CD14-positive monocyte (primary cell): ENCODE data around the gene USB1. TPM values are rescaled to one million over a fixed set of nuclear protein-coding genes. Genes with fewer than 3 reads are reported as not detected.

Experiments
- DNase-seq, 3 donors: peaks; one replicate each; pipeline ENCODE4 v3.0.0-alpha.2; 2011 to 2022
- H2AFZ ChIP-seq: 2 replicates; pipeline ENCODE4 v1.6.0; 2012; ENCODE audit warnings: mild to moderate bottlenecking, low read depth, low read length, inconsistent platforms; ENCODE audit not compliant: insufficient read depth, poor library complexity, severe bottlenecking
- H3K27ac ChIP-seq, 2 donors: 1 replicate in 1 of 2; 2 replicates in 1 of 2; pipeline ENCODE4 v1.5.1; 2012 to 2013; ENCODE audit warnings: low read length in 2 of 2, control low read depth in 1 of 2, inconsistent platforms in 1 of 2, low read depth in 1 of 2, mild to moderate bottlenecking in 1 of 2
- H3K27me3 ChIP-seq, 2 donors: one replicate each; pipeline versions ENCODE4 v1.6.0 to v1.6.1; 2011 to 2013; ENCODE audit warnings: low read length in 2 of 2; ENCODE audit not compliant: control insufficient read depth in 2 of 2, insufficient read depth in 2 of 2
- H3K36me3 ChIP-seq, 2 donors: replicated peaks in 1 of 2; 1 replicate in 1 of 2; 2 replicates in 1 of 2; pipeline versions ENCODE4 v1.5.1 to v1.6.1; 2012 to 2013; ENCODE audit warnings: low read length in 2 of 2, control low read depth in 1 of 2, inconsistent platforms in 1 of 2, mild to moderate bottlenecking in 1 of 2; ENCODE audit not compliant: insufficient read depth in 2 of 2, control insufficient read depth in 1 of 2
- H3K4me1 ChIP-seq, 2 donors: 1 replicate in 1 of 2; 2 replicates in 1 of 2; pipeline versions ENCODE4 v1.5.1 to v1.6.1; 2012 to 2013; ENCODE audit warnings: low read length in 2 of 2, control low read depth in 1 of 2, inconsistent platforms in 1 of 2, mild to moderate bottlenecking in 1 of 2, moderate library complexity in 1 of 2; ENCODE audit not compliant: insufficient read depth in 2 of 2, control insufficient read depth in 1 of 2
- H3K4me2 ChIP-seq: replicated peaks from 2 replicates; pipeline ENCODE3; 2012; ENCODE audit warnings: low read length, moderate library complexity, mild to moderate bottlenecking; ENCODE audit not compliant: poor library complexity, severe bottlenecking; ENCODE audit errors: extremely low read depth
- H3K4me3 ChIP-seq, 3 experiments: fragments of 200-600 bp in 1 of 3; sonication (generic) in 1 of 3; replicated peaks in 1 of 3; 1 replicate in 2 of 3; 2 replicates in 1 of 3; pipeline ENCODE4 v1.5.1; 2011 to 2013; ENCODE audit warnings: low read length in 3 of 3, mild to moderate bottlenecking in 3 of 3, control low read depth in 2 of 3, low read depth in 2 of 3, inconsistent platforms in 1 of 3, moderate library complexity in 1 of 3
- H3K79me2 ChIP-seq: 2 replicates; pipeline ENCODE4 v1.6.0; 2012; ENCODE audit warnings: mild to moderate bottlenecking, control low read depth, inconsistent platforms, low read length, moderate library complexity; ENCODE audit not compliant: insufficient read depth
- H3K9ac ChIP-seq: 2 replicates; pipeline ENCODE4 v1.6.0; 2017; ENCODE audit warnings: low read length, mild to moderate bottlenecking; ENCODE audit not compliant: insufficient read depth, poor library complexity, severe bottlenecking
- H3K9me3 ChIP-seq, 2 donors: replicated peaks in 1 of 2; 1 replicate in 1 of 2; 2 replicates in 1 of 2; pipeline versions ENCODE4 v1.5.1 to v1.6.1; 2012 to 2013; ENCODE audit warnings: low read length in 2 of 2, control low read depth in 1 of 2; ENCODE audit not compliant: control insufficient read depth in 1 of 2, insufficient read depth in 1 of 2
- H4K20me1 ChIP-seq: 2 replicates; pipeline ENCODE4 v1.6.0; 2012; ENCODE audit warnings: mild to moderate bottlenecking, low read length, control low read depth, moderate library complexity; ENCODE audit not compliant: insufficient read depth
- H3K27ac Mint-ChIP-seq, 7 donors: one replicate each; pipeline ENCODE4 v1.8.0; 2020; ENCODE audit warnings: mild to moderate bottlenecking in 7 of 7, mixed read lengths in 7 of 7, moderate library complexity in 6 of 7, inconsistent platforms in 2 of 7
- H3K27me3 Mint-ChIP-seq, 3 donors: one replicate each; pipeline ENCODE4 v1.8.0; 2021 to 2022; ENCODE audit warnings: low read depth in 3 of 3, mild to moderate bottlenecking in 3 of 3, mixed read lengths in 3 of 3, moderate library complexity in 3 of 3, inconsistent platforms in 1 of 3
- H3K36me3 Mint-ChIP-seq, 2 donors: one replicate each; pipeline ENCODE4 v1.8.0; 2020; ENCODE audit warnings: mixed read lengths in 2 of 2, inconsistent platforms in 1 of 2, mild to moderate bottlenecking in 1 of 2
- H3K4me1 Mint-ChIP-seq: one replicate; pipeline ENCODE4 v1.8.0; 2020; ENCODE audit warnings: mild to moderate bottlenecking, mixed read lengths
- H3K4me3 Mint-ChIP-seq, 2 donors: one replicate each; pipeline ENCODE4 v1.8.0; 2020; ENCODE audit warnings: mild to moderate bottlenecking in 2 of 2, mixed read lengths in 2 of 2, moderate library complexity in 1 of 2
- H3K9me3 Mint-ChIP-seq, 7 donors: one replicate each; pipeline ENCODE4 v1.8.0; 2020 to 2022; ENCODE audit warnings: mixed read lengths in 7 of 7, mild to moderate bottlenecking in 6 of 7, moderate library complexity in 6 of 7, inconsistent platforms in 2 of 7
- WGBS: methylation state at CpG from one replicate; pipeline ENCODE4 v1.1.5; 2013; ENCODE audit warnings: missing lambda C conversion rate; ENCODE audit not compliant: insufficient coverage; 5-methylcytosine and 5-hydroxymethylcytosine counted together
- intact Hi-C, 2 donors: fragments of 100-400 bp; cut with micrococcal nuclease; formaldehyde crosslinking; loops; one replicate each; pipeline versions ENCODE4 v1.15.0 to v1.15.1; 2023
- polyA plus RNA-seq, 3 donors: library from polyadenylated mRNA; depleted of rRNA in 1 of 3; unstranded in 2 of 3; stranded (reverse) in 1 of 3; fragments of 300-500 nt in 2 of 3; fragments of >200 nt in 1 of 3; fragmentation: Illumina TruSeq in 2 of 3; gene quantifications; 1 replicate in 2 of 3; 2 replicates in 1 of 3; pipeline ENCODE4 v1.2.3, GENCODE V29; 2012 to 2021
- TF ChIP-seq, protein P1 (sequence below): fragments of 200-600 bp; IDR thresholded peaks from one replicate; pipeline ENCODE4 v1.8.0; 2022; ENCODE audit warnings: antibody characterized with exemption, mild to moderate bottlenecking

USB1 gene
- polyA plus RNA-seq, 3 donors: 25.7 to 55.7 (median 44.4) TPM

DNA sequence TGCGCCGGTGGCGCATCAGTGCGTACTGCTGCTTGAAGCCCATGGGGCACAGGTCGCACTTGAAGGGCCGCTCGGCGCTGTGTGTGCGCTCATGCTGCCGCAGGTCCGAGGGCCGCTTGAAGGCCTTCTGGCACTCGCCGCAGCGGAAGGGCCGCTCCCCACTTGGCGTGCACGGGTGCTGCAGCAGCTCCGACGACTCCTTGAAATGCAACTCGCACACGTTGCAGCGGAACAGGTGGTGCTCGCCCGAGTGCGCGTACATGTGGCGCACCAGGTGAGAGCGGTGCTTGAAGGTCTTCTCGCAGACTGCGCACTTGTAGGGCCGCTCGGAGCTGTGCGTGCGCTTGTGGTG lies 4.1 kb upstream of the USB1 start:
- intact Hi-C loops: no loop called here
- Histone ChIP-seq H4K20me1 (peaks cover 73% of the 10 kb centered on the region), H3K27ac (no peak overlapping the region), H3K79me2 (peaks cover 55% of the 10 kb centered on the region), H3K27me3 (no peaks in the 10 kb centered on the region), H3K4me1 (peaks cover 60 to 74% of the 10 kb centered on the region in 2 donors), H3K4me2 (no peak overlapping the region), H2AFZ (no peak overlapping the region), H3K9ac (no peak overlapping the region), H3K4me3 (no peak overlapping the region), H3K9me3 (no peaks in the 10 kb centered on the region), H3K36me3 (peaks cover 27 to 36% of the 10 kb centered on the region in 2 donors)
- TF ChIP-seq, protein P1, sequence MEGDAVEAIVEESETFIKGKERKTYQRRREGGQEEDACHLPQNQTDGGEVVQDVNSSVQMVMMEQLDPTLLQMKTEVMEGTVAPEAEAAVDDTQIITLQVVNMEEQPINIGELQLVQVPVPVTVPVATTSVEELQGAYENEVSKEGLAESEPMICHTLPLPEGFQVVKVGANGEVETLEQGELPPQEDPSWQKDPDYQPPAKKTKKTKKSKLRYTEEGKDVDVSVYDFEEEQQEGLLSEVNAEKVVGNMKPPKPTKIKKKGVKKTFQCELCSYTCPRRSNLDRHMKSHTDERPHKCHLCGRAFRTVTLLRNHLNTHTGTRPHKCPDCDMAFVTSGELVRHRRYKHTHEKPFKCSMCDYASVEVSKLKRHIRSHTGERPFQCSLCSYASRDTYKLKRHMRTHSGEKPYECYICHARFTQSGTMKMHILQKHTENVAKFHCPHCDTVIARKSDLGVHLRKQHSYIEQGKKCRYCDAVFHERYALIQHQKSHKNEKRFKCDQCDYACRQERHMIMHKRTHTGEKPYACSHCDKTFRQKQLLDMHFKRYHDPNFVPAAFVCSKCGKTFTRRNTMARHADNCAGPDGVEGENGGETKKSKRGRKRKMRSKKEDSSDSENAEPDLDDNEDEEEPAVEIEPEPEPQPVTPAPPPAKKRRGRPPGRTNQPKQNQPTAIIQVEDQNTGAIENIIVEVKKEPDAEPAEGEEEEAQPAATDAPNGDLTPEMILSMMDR: no peak
- Mint-ChIP-seq H3K27me3 (no peaks in the 10 kb centered on the region), H3K4me1 (peaks cover 67% of the 10 kb centered on the region), H3K9me3 (peaks cover 0 to 2% (median 0%) of the 10 kb centered on the region in 7 donors), H3K36me3 (peaks cover 30 to 44% of the 10 kb centered on the region in 2 donors), H3K4me3 (no peak overlapping the region), H3K27ac (peak overlapping the region in 2 of 7 donors; percentile 33)
- 97% methylated on average over 35 of the region's 35 CpGs for WGBS
- no peak for DNase-seq

DNA sequence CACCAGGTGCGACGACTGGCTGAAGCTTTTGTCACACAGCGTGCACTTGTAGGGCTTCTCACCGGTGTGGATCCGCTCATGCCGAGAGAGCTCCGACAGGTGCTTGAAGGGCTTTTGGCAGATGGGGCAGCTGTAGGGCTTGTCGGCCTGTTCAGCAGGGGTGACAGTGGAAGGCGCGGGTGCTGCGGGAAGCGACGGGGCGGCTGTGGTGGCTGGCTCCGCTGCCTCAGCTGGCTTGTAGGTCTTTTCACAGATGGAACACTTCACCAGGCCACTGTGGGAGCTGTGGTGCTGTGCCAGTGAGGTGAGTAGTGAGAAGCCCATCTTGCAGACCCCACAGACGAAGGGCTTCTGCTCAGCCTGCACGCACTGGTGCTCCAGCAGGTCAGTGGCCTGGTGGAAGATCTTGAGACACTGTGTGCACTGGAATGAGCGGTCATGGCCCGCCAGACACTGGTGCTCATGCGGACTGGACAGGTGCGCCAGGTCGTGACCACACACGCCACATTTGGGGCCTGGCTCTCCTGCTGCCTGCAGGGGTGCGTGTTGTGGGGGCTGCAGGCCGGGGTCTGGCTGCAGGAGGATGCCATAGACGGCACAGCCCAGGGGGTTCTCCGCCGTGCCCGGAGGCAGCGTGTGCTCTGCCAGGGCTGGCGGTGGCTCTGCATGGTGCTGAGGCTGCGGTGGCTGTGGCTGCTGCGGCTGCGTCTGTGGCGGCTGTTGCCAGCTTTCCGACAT lies 3.5 kb upstream of the USB1 start:
- Histone ChIP-seq H3K27me3 (no peaks in the 10 kb centered on the region), H3K27ac (peak overlapping the region; percentile 78 to 85), H4K20me1 (peaks cover 72% of the 10 kb centered on the region), H3K36me3 (peaks cover 30 to 40% of the 10 kb centered on the region in 2 donors), H3K79me2 (peaks cover 56% of the 10 kb centered on the region), H3K9me3 (no peaks in the 10 kb centered on the region), H3K4me2 (peak overlapping the region; percentile 100), H2AFZ (no peak overlapping the region), H3K4me1 (peaks cover 61 to 75% of the 10 kb centered on the region in 2 donors), H3K4me3 (peak overlapping the region in 1 of 3 experiments; percentile 98), H3K9ac (peak overlapping the region; percentile 80)
- intact Hi-C loops: loop anchor here in 1 of 2 donors (2.0 kb wide), 1 partner anchor 13 kb away; no protein-coding TSS in a partner anchor
- Mint-ChIP-seq H3K4me1 (peaks cover 69% of the 10 kb centered on the region), H3K36me3 (peaks cover 32 to 45% of the 10 kb centered on the region in 2 donors), H3K9me3 (peaks cover 0 to 2% (median 0%) of the 10 kb centered on the region in 7 donors), H3K27me3 (no peaks in the 10 kb centered on the region), H3K4me3 (peak overlapping the region in 1 of 2 donors; percentile 86), H3K27ac (peak overlapping the region in 5 of 7 donors; percentile 79 to 94 (median 92))
- DNase-seq: no peak
- 97% methylated on average over 35 of the region's 36 CpGs for WGBS
- TF ChIP-seq, protein P1: no peak
